Activated T-cell treated with anti-CD3 and anti-CD28 coated beads for 4 hours (primary cell): Measurements from ENCODE around the gene CDK17.

Experiments used
- DNase-seq: peaks from one replicate; pipeline ENCODE4 v3.0.0-alpha.2; 2020

The CDK17 gene

DNA sequence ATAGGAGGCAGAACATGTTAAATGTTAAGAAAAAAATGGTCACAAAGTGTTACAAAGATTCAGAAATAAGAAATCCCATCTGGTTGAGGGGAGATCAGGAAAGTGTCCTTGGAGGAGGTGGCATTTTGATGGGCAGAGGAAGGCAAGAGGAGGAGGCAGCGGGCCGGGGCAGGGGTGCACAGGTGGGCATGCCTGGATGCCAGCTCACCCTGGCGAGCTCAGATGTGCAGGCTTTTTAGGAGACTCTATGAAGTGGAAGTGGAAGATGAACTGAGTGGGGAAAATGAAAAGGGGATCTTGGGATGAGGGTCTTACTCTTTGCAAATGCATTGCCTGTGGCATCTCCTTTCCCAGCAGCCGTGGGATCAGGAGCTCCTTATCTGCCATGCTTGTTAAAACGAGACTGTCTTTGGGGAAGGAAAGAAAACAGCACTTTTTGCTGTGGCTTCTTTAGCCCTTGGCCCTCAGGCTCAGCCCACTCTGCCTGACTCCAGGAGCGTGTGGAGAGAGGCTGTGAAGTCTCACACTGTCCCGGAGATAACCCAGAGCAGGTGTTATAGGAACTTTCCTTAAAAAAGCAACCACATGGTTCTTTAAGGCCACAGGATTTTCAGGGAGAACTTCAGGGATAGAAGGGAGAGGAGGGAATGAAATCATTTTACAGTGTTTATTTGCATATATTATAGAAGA, 143.4 kb downstream of the CDK17 start:
- no peak for DNase-seq

GRCh38 chr12:96255077-96255476, 145.2 kb downstream of the CDK17 start:
- DNase-seq: no peak

DNA sequence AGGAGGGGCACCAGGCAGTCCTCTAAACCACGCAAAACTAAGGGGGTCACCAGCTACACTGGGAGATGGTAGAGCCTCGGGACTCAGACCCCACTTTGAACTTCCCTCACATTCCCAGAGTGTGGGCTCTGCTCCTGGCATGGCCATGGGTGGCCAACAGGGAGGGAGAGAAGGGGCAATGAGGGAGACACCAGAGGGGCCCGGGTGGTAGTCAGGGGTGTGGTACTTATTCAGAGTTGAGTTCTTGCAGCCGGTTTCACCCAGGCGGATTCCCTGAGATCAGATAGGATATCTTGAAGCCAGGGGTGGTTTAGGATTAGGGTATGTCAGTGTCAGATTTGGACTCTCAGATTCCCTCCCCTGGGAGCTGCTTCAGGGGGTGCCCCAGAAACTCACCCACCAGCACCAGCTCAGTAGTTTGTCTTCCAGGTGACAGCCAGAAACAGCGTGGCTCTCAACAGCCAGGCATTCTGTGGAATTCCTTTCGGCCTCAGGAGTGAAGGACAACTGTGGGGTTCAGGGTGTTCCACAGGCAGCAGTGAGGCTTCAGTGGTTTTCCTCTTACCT, 150.0 kb downstream of the CDK17 start:
- DNase-seq: no peak

GRCh38 chr12:96249196-96250118, 150.8 kb downstream of the CDK17 start:
- no peak for DNase-seq

DNA sequence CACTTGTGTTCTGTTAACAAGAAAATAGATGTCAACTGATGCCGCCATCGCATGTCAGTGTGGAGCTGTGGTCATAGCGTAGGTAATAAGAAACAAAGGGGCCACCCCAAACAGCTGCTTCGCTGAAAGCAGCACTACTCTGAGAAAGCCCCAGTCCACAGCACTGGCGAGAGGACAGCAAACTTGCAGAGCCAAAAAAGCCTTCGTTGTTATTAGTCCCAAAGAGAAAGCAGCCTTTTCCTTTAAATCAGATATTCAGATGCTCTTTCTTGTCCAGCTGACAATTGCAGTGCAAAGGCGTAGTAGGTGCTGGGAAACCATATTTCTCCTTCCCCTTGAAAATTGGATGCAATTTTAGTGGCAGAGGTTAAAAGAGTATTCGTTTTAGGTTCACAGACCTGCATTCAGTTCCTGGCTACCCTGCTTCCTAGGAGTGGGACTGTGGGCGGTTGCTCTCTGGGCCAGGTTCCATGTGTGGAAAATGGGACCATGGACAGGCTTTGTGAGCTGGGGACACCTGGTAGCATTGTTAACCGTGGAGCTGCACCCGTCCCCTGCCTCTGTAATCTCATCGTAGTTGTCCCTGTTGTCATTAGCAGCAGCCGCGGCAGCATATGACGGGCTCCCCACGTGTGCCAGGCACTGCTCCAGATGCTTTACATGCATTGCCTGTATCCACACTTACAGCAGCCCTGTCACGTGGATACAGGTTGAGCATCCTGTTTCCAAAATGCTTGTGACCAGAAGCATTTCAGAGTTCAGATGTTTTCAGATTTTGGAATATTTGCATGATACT, 151.9 kb downstream of the CDK17 start:
- DNase-seq: no peak

DNA sequence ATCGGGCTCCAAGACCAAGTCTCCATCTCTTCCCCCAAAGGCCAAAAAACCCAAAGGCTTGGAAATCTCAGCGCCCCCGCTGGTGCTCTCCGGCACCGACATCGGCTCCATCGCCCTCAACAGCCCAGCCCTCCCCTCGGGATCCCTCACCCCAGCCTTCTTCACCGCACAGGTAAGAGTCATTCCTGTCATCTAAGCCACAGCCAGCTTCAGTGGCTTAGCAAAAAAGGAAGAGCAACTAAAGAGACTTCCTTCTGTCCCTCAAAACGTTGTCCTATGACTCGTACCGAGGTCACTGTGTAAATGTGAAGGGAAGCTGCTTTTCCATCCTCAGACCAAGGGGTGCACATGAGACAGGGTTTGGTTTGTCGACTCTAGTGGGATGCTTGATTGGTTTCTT, 152.7 kb downstream of the CDK17 start:
- DNase-seq: no peak

- DNase-seq: no peak
These were observed 153.2 kb downstream of the CDK17 start for GRCh38 chr12:96246926-96247505.

DNA sequence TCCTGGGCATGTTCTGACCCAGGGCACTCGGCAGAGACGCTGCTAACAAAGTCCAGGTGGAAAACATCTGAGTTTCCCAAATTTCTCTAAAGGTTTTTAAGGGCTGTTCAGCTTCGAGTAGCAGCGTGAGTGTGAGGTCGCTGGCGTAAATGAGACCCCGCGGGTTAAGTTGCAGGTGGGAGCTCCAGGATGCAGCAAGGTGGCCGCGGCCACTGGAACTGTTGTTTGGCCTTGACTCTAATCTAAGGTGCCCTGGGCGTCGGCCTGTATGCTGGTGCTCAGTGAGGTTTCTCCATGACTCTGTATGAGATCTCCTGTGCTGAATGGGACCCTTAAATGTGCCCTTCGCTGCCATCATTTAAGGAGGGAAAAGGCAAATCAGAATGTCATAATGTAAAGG, 155.4 kb downstream of the CDK17 start:
- DNase-seq: no peak

GRCh38 chr12:96242597-96242996, 157.6 kb downstream of the CDK17 start:
- no peak for DNase-seq

- peak; percentile 34 for DNase-seq
These were observed 158.4 kb downstream of the CDK17 start for GRCh38 chr12:96241846-96242256.

- DNase-seq: no peak
These were observed 158.8 kb downstream of the CDK17 start for GRCh38 chr12:96241431-96241830.

DNA sequence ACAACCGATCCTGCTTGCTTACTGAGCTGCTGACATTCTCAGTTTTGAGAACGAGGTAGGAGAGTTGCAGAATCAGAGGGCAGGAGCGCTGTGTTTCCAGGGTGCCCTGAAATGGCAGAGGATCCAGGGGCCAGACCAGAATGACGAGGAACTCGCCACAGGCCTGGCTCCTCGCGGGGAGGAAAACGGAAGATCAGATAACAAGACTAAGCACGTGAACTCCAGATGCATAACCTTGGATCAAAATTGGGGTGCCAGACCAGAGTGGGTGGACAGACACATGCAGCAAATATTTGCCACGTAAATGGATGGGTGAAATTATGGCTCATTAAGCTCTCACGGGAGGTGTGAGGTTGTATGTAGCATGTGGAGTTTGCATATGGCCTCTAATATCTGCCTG, 159.6 kb downstream of the CDK17 start:
- no peak for DNase-seq

DNA sequence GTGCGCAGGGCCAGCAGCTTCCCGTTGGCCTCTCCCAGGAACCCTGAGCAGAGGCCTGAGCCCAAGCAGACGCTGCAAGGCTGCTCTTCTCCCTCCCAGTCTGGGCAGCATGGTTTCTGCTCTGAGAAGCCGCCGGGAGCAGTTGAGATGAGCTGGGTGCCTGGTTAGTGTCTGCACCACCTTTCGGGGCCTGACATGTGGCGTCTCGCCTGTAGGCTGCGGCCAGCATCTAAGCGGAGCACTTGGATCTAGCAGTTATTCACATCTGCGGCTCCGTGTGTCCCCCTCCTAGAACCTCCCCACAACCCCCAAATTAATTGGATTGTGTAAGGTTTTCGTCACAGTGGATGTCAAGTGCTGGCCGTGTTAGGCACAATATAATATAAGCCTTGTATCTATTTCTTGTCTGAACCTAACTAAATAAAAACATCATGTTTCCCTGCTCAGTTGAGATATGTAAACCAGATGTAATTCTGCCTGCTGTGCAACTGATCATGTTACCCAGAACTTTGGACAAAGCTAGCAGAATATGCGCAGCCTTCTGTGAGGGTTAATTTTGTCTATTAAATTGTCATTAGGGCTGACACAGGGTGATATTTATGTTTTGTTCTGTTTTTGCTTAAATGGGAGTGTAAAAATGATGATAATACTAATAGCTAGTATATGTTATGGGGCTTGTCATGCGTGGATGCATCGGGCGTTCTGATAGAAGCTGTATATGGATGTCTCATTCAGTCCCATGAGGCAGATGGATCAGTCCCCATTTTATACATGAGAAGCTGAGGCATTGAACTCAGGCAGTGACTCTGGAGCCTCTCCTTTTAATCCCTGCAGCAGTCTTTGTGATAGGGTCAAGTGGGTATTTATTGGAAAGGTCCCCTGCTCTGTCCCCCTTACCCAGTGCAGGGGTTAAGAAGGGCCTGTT, 160.3 kb downstream of the CDK17 start:
- DNase-seq: no peak

DNA sequence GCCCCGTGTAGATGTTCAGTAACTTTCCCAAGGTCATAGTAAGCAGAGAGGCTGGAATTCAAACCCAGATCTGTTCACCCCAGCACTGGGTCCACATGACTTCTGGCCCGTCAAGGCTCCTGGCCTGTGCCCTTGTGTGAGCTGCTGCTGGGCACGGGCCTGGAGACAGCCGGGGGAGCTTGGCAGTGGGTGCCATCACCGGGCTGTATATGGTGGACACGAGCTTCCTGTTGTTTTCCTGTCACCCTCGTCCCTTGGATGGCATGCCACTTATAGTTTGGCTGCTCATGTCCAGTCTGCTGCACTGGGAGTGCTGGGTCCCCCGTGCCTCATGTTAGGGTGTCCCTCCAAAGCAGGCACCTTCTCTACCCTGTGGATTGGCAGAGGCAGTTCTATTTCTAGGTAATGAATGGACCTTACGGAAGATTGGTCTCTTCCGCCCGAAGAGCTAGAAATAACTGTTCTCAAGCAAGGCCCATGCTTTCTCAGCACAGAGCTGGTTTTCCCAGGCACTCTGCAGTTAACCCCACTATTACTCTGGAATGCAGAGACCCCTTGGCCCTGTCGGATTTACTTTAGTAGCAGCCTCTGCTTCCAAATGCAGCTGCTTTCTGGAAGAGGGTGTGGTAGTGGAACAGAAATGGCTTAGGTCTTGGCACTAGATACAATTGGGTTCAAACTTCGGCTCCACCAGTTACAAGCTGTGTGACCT, 161.7 kb downstream of the CDK17 start:
- no peak for DNase-seq

- peak; percentile 27 for DNase-seq
These were observed 162.7 kb downstream of the CDK17 start for GRCh38 chr12:96237465-96238077.

DNA sequence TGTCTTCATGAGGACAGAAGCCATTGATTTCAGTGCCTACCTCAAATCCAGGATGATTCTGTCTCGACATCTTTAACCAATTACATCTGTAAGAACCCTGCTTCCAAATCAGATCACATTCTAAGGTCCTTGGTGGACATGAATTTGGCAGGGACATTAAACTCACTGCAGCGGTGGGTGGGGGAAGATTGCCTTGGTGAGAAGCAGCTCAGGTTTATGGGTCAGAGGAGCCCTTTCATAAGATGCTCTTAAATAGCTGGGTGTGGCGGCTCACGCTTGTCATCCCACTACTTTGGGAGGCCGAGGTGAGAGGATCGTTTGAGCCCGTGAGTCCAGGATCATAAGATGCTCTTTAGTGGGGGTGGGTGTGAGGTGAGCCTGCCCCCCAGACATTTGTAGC, 163.2 kb downstream of the CDK17 start:
- no peak for DNase-seq

GRCh38 chr12:96236221-96236822, 163.9 kb downstream of the CDK17 start:
- no peak for DNase-seq

DNA sequence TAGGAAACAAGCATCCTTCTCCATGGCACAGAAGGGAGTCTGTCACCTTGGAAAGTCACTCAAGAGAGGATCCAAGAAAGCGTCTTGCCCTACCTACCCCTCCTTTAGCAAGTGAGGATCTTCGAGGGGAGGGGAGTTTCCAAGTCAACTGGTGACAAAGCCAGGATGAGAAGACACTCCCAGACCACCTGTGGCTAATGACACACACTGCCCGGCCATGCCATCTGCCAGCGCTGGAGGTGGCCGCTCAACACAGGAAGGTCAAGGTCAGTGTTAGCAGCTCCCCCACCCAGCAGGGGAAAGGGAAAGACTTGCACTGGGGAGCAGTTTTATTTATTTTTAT, 164.8 kb downstream of the CDK17 start:
- DNase-seq: no peak

DNA sequence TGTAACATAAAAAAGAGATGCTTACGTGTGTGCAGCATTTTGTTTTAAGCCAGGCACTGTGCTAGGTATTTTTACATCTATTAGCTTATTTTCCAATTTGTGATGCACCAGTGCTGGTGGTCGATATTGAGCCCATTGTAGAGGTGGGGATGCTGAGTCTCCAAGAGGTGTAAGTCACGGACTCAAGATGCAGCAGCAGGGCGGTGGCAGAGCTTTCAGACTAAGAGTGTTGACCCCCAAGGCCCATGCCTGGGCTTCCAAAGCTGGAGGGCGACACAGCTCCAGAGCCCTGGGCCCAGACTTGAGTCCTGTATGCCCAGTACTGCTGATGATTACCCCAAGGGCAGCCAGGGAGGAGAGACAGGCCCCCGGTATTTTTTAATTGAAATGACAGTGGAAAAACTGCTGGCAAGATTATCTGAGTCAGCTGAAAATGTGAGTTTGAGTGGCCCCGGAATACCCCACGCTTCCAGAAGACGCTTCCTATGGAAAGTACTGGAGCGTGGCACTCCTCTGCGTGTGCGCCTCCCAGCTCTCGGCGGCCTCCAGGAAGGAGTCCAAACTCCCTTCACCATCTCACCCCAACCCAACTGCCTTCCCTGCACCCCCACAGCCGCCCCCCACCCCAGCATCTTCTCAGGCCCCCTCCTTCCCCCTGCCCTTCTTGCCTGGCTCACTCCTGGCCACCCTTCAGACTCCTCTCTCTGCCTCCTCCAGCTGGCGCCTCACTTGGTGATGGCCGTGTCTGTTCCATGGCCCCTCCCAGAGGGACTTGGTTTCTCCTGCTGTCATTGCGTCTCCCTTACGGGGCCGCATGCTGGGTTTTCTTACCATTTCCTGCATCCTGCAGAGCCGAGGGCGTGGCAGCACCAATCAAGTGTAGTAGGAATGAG, 165.4 kb downstream of the CDK17 start:
- DNase-seq: no peak
